Mucosa of descending colon (tissue), 3 donors: Measurements from ENCODE around the gene HAGHL. TPM values are rescaled to one million over a fixed set of nuclear protein-coding genes. Genes with fewer than 3 reads are reported as not detected.
A peak's percentile ranks its signal among the peaks of the same experiment; 100 is the strongest.

Source experiments
- ATAC-seq: fragments of 200-7000 bp; cut with Tn5 transposase; one replicate; pipeline ENCODE4 v1.9.1; 2020; ENCODE audit warnings: mild to moderate bottlenecking, moderate library complexity
- DNase-seq, 3 donors: peaks; one replicate each; pipeline ENCODE4 v3.0.0-alpha.2; 2020
- H3K36me3 ChIP-seq: fragments of 200-600 bp; one replicate; pipeline ENCODE4 v1.8.0; 2021; ENCODE audit warnings: low read depth, mild to moderate bottlenecking
- H3K4me1 ChIP-seq: fragments of 200-600 bp; one replicate; pipeline ENCODE4 v1.8.0; 2021; ENCODE audit warnings: low read depth, mild to moderate bottlenecking
- H3K4me3 ChIP-seq: fragments of 200-600 bp; one replicate; pipeline ENCODE4 v1.8.0; 2021; ENCODE audit warnings: mild to moderate bottlenecking
- H3K9me3 ChIP-seq: fragments of 200-600 bp; one replicate; pipeline ENCODE4 v1.8.0; 2021; ENCODE audit warnings: mild to moderate bottlenecking
- CTCF ChIP-seq: fragments of 200-600 bp; IDR thresholded peaks from one replicate; pipeline ENCODE4 v1.8.0; 2022; ENCODE audit warnings: antibody characterized with exemption, mild to moderate bottlenecking
- intact Hi-C, 2 donors: fragments of 100-400 bp; cut with DNase I in 1 of 2; cut with micrococcal nuclease in 1 of 2; formaldehyde crosslinking; loops; one replicate each; pipeline versions ENCODE4 v1.11.0 to v1.11.1; 2022; cut with DNase I, micrococcal nuclease
- total RNA-seq, 3 donors: library from RNA; stranded (reverse); fragmentation: NEBNext Ultra II Directional in 2 of 3; extraction: Animal tissue kit (Norgen Biotek cat#: 25700) in 2 of 3; gene quantifications; one replicate each; pipeline versions ENCODE4 v1.2.1 to v1.2.4, GENCODE V29; 2021 to 2023
- donor health status: DM: no; HTN: no; CAD: no; lungs with moderate emphysema.
- donor health status: DM: no; HTN: no; CAD: no.
- donor health status: DM: no; HTN: yes; CAD: no.

Gene HAGHL
- total RNA-seq, 3 donors from 2014 or later: 1.9 to 6.6 (median 3.5) TPM

GRCh38 chr16:732332-732731 lies 5.4 kb downstream of the HAGHL start:
- DNase-seq (no peak), ATAC-seq (no peak)
- intact Hi-C loops: no loop called here
- no peak overlapping the region for H3K4me3 ChIP-seq
- TF ChIP-seq CTCF: no peak
- H3K9me3 ChIP-seq: no peaks in the 10 kb centered on the region
- H3K4me1 ChIP-seq: peaks cover 11% of the 10 kb centered on the region
- H3K36me3 ChIP-seq: peaks cover 9% of the 10 kb centered on the region

GRCh38 chr16:732936-733335 lies 6.0 kb downstream of the HAGHL start:
- Histone ChIP-seq H3K36me3 (peaks cover 9% of the 10 kb centered on the region), H3K4me3 (no peak overlapping the region), H3K9me3 (no peaks in the 10 kb centered on the region), H3K4me1 (peaks cover 10% of the 10 kb centered on the region)
- intact Hi-C loops: no loop called here
- no peak for ATAC-seq
- no peak for TF ChIP-seq CTCF
- no peak for DNase-seq

GRCh38 chr16:733382-734207 lies 6.7 kb downstream of the HAGHL start:
- ATAC-seq: no peak

GRCh38 chr16:734208-734980 lies 7.5 kb downstream of the HAGHL start:
- ATAC-seq: no peak
- H3K36me3 ChIP-seq: peaks cover 9% of the 10 kb centered on the region
- TF ChIP-seq CTCF: no peak

More at GRCh38 chr16:733382-734207, 6.7 kb downstream of the HAGHL start:
- peak in 1 of 3 donors; percentile 54 for DNase-seq
- intact Hi-C loops: no loop called here
- H3K36me3 ChIP-seq: peaks cover 9% of the 10 kb centered on the region
- peaks cover 7% of the 10 kb centered on the region for H3K4me1 ChIP-seq
- TF ChIP-seq CTCF: no peak
- H3K4me3 ChIP-seq: no peak overlapping the region
- no peaks in the 10 kb centered on the region for H3K9me3 ChIP-seq

GRCh38 chr16:734981-735881 lies 8.3 kb downstream of the HAGHL start:
- ATAC-seq (no peak), DNase-seq (no peak)
- no peak overlapping the region for H3K4me3 ChIP-seq
- H3K36me3 ChIP-seq: peaks cover 9% of the 10 kb centered on the region
- TF ChIP-seq CTCF: no peak
- peaks cover 17% of the 10 kb centered on the region for H3K4me1 ChIP-seq
- no peaks in the 10 kb centered on the region for H3K9me3 ChIP-seq
- intact Hi-C loops: no loop called here

More at GRCh38 chr16:734208-734980, 7.5 kb downstream of the HAGHL start:
- Histone ChIP-seq H3K4me1 (peaks cover 9% of the 10 kb centered on the region), H3K9me3 (no peaks in the 10 kb centered on the region), H3K4me3 (no peak overlapping the region)
- DNase-seq: peak in 1 of 3 donors; percentile 47
- intact Hi-C loops: no loop called here
